GM15510 (cell line): Measurements from ENCODE around the gene ZNF688.

Source experiments
- POLR2A ChIP-seq: IDR thresholded peaks from 3 replicates; pipeline ENCODE4 v1.6.1; 2011; ENCODE audit warnings: borderline replicate concordance; ENCODE audit not compliant: insufficient read length; ENCODE audit errors: extremely low read depth

ZNF688 gene

DNA sequence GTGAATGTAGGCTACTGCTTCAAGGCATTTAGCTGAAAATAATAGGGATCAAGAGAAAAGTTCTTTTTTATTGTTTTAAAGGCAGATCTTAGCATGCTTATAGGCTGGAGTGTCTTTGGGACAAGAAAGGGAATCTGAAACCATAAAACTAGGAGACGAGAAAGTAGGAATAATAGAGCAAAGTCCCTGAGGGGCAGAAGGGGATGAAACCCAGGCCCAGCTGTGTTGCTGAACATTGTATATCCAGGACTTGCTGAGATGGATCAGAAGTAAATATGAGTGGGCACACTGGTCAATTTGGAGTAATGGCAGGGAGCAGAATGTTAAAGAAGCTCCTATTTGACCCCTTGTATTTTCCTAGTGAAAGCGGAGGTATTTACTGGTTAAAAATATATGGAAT is 29.4 kb upstream of the ZNF688 start:
- no peak for TF ChIP-seq POLR2A

DNA sequence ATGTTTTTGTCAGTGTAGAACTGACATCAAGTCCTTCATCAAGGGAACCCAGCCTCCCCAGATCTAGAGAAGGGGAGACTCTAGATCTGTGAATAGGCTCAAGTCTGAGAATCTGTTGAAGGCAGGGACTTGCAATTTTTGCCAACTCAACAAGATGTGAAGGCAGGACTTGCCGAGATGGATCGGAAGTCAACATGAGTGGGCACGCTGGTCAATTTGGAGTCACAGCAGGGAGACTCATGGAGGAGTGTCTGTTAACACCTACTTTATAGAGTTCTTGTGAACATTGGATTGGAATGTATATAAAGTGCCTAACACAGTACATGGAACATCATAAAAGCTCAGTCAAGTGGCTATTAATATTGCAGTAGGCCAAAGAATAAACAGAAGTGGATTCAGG is 28.7 kb upstream of the ZNF688 start:
- no peak for TF ChIP-seq POLR2A

DNA sequence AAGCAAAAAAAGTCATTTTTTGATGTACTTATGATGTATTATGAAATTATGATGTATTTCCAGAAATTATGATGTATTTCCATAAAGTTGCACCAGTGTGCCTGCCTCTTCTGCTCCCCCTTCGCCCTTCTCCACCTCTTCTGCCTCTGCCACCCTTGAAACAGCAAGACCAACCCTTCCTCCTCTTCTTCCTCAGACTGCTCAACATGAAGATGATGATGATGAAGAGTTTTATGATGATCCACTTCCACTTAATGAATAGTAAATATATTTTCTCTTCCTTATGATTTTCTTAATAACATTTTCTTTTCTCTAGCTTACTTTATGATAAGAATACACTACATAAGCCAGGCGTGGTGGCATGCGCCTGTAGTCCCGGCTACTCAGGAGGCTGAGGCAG is 21.4 kb upstream of the ZNF688 start:
- TF ChIP-seq POLR2A, result no peak

DNA sequence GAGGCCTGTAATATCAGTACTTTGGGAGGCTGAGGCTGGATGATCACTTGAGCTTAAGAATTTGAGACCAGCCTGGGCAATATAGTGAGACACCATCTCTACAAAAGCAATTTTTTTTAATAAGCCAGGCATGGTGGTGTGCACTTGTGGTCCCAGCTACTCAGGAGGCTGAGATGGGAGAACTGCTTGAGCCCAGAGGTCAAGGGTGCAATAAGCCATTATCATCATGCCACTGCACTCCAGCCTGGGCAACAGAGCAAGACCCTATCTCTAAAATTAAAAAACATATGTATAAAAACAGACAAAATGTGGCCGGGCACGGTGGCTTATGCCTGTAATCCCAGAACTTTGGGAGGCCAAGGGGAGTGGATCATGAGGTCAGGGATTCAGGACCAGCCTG is 17.1 kb upstream of the ZNF688 start:
- no peak for TF ChIP-seq POLR2A

DNA sequence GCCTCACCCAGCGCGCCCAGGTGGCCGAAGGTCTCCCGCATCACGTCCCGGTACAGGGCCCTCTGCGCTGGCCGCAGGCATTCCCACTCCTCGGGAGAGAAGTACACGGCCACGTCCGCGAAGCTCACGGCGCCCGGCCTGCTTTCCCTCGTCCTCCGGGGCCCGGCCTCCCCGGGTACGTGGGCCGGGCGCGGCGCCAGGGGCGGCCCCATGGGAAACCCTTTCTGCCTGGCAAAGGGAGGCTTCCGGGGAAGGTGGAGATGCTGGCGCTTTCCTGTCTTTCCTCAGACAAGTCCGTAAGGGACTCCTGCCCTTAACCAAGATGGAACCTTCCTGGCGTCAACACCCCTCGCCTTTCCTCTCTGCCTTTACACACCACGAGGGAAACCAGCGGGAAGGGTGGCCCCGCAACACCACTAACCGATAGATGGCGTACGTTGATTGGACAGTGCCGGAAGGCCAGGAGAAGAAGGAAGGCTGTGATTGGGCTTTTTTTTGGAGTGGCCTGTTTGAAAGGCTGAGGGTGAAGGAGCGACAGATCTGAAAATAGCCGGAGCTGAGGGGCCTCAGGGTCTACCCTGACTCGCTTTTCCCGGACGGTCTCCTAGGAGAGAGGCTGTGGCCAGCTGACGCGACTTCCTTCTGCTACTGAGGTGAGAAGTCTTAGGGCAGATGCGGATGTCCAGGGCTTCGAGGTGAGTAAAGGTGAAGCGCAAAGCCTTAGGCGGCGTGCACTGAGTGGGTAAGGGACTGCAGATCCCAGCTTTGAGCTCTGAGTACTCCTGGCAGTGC is 14.1 kb upstream of the ZNF688 start, which contains the start of gene ZNF785:
TSS of gene ZNF785 (minus strand) at position 298 of the 792 bp plus-strand sequence. CDS start at position 212, 86 bp downstream.
- TF ChIP-seq POLR2A, result peak; percentile 29

DNA sequence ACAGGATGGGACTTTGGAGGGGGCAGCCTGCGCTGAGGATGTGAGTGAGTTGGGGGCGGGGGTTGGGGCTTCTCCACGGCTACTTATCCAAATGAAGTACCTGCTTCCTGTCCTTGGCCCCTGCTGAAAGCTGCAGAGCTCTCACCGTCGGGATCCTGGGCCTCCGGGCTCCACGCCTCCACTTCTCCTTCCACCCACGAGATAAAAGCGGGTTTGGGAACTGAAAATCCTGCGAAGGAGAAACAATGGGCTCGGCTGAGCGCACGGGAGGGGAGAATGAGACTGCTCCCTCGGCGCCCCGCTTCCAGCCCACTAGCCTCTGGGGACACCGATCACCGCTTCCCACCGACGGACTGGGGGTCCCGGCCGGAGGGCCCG is 13.5 kb upstream of the ZNF688 start:
- TF ChIP-seq POLR2A, result peak; percentile 23

DNA sequence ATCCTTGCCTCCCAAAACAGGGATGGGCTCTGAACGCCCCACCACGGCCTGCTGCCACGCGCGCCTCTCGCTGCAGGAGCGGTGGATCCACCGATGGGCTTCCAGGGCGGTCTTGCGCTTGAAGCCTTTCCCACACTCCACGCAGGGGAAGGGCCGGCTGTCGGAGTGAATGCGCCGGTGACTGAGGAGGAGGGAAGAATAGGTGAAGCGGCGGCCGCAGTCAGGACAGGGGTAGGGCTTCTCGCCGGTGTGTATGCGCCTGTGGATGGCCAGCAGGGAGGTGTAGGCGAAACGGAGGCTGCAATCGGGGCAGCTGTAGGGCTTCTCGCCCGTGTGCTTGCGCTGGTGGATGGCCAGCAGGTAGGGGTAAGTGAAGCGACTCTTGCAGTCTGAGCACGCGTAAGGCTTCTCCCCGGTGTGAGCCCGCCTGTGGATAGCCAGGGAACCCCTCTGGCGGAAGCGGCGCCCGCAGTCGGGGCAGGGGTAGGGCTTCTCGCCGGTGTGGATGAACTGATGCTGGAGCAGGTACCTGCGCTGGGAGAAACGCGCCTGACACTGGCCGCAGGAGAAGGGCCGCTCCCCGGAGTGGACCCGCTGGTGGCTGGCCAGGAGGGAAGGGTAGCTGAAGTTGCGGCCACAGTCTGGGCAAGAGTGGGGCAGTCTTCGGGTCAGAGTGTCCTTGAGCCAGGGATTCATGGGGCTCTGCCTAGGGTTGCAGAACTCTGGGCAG is 11.3 kb upstream of the ZNF688 start:
- no peak for TF ChIP-seq POLR2A

DNA sequence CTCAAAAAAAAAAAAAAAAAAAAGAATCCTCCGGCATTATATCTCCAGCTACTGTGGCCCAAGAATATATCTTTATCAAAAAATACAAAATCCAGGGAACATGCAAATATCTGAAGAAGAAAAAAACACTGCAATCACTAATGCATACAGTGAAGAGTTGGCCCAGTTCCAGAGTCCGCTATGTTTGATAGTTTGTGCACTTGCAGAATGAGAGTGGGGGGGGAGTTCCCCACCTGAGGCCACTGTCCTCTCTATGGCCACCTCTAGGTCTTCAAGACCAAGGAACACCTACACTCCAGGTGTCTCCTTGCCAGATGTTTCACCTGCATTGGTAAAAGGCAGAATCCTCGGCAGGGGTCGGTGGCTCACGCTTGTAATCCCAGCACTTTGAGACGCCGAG is 9.9 kb upstream of the ZNF688 start:
- TF ChIP-seq POLR2A, result no peak

DNA sequence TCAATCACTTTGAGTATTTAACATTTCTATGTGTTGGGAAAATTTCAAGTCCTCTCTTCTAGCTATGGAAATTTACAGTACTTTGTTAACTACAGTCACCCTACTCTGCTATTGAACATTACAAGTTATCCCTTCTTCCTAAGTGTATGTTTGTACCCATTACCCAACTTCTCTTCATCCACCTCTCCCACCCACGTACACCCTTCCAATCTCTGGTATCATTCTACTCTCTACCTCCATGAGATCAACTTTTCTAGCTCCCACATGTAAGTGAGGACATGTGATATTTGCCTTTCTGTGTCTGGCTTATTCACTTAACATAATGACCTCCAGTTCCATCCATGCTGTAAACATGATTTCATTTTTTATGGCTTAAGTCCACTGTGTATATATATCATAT is 3.2 kb upstream of the ZNF688 start:
- TF ChIP-seq POLR2A, result no peak

DNA sequence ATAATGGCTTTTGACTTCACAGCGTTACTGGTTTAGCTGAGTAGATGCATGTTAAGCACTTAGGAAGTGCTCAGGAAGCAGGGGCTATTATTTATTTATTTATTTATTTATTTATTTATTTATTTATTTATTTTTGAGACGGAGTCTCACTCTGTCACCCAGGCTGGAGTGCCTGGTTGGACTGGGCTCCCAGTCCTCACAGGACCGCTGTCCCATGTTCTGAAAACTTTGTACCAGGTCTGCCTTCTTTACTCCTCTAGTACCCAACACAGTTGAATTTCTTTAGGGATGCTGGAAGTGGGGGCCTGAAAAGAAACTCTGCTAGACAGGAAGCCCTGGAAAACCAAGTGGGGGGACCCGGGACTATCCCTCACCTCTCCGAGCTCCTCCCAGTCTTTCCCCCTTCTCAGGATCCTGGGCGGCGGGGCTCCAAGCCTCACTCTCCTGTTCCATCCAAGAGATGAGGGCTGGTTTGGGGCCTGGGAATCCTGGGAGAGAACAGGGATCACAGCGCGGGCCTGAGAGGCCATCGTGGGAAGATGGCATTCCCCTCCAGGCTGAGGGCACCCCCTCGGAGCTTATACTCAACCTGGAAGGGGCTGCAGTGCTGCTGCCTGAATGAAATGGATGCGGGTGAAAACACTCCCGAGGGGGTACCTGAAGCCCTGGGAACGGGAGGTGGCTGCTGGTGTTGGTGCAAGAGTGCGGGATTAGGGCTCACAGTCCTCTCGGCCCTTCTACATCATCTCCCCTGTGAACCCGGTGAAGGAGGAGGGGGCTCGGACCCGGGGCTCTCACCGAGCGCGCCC is 674 bp downstream of the ZNF688 start:
- TF ChIP-seq POLR2A, result no peak

DNA sequence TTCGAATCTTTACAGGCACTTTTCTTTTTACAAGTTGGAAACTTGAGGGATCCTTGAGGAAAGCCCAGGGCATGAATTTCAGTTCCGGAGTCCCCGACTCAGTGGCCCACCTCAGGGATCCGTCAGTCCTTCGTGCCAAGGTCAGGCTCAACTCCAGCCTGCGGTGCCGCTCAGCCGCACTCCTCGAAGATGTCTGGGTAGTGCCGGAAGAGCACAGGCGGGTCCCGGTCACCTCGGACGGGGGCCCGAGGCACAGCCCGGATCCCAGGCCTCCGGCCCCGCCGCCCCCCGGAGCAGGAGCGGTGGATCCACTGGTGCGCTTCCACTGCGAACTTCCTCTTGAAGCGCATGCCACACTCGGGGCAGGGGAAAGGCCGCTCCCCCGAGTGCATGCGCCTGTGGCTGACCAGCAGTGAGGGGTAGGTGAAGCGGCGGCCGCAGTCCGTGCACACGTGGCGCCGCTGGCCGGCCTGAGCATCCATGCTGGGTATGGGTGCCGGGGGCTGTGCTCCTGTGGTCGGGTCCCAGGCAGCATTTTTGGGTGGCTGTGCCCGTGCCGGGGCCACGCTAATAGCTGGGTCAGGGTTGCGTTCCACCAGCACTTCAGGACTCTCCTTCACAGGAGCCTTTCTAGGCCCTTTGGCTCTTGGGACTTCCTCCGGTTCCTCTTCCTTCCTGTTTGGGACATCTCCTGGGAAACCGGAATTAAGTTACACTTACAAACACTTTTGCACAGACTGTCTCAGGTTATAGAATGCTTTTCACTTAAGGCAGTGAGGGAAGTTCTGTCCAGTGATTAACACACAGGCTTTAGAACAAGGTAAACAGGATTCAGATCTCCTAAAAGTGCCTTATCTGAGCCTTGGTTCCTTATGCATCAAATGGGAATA is 1.5 kb downstream of the ZNF688 start:
- TF ChIP-seq POLR2A, result no peak

DNA sequence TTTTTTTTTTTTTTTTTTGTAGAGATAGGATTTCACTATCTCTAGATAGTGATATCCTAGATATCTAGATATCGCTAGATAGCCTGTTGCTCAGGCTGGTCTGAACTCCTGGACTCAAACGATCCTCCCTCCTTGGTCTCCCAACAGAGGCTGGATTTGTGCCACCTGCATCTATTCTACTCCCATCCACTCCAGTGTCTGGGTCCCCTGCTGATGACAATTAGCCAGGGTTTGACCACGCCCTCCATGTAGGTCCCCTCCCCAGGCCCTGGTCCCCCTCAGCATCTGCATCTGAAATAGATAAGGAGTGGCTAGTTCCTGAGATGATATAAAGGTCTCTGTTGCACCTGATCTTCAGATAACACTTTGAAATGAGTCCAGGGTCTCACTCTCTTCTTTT is 2.2 kb downstream of the ZNF688 start:
- no peak for TF ChIP-seq POLR2A

DNA sequence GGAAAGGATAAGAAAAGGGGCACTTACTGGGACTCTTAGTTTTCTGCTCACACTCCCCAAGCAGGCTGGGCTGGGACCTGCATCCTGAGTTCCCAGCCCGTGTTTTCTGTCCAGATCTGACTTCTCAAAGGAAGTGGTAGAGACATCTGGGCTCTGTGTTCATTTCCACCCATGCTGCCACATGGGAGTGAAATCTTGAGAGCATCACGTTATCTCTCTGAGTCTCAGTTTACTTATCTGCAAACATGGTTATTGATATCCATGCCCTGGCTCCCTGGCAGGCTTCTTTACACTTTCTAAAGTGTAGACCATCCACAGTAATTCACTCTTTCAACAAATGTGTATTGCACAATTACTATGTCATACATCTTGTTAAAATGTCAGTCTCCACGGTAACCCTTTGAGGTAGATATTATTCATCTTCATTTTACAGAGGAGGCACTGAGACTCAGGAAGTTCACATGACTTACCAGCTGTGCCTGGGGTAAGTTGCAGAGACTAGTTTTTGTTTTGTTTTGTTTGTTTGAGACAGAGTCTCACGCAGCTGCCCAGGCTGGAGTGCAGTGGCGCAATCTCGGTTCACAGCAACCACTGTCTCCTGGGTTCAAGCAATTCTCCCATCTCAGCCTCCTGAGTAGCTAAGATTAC is 3.4 kb downstream of the ZNF688 start:
- TF ChIP-seq POLR2A, result no peak

DNA sequence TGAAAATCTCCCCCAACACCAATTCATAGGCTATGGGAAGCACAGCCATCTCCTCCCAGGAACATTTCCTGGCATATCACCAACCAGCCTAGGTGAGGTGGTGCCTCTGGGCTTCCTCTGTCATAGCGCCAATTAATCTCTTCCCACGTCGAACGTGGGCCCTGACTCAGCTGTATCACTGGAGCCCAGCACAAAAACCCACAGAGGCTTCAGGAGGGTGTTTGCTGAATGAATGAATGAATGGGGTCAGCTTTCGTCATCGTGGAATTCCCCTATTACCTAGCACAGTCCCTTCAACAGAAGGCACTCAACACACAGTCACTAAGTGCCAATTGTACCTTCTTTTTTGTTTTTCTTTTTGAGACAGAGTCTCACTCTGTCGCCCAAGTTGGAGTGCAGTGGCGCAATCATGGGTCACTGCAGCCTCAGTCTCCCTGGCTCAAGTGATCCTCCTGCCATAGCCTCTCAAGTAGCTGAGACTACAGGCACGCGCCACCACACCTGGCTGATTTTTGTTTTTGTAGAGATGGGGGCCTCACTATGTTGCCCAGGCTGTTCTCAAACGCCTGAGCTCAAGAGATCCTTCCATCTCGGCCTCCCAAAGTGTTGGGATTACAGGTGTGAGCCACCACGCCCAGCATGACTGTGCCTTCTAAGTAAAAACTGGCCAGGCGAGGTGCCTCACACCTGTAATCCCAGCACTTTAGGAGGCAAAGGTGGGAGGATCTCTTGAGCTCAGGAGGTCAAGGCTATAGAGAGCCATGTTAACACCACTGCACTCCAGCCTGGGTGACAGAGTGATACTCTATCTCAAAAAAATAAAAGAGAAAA is 4.1 kb downstream of the ZNF688 start:
- TF ChIP-seq POLR2A, result no peak

DNA sequence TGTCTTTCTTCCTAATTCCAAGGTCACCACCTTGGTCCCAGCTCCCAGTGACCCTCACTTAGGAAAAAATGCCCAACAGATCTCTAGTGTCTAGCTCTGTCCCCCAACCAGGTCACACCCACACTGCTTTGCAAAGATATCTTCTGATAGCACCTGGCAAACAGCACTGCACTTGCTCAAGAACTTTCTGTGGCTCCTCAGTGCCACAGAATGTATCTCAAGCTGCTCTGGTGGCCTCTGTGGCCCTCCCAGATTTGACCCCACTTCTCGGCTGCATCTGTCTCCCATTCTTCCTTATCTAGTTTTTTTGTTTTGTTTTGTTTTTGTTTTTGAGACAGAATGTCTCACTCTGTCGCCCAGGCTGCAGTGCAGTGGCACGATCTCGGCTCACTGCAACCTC is 5.0 kb downstream of the ZNF688 start:
- TF ChIP-seq POLR2A, result no peak
